HG02588 (cell line): Measurements from ENCODE around the gene PHTF2.
"Not testable (repeated sequence)": the region's sequence is repeated elsewhere in the genome, so short reads cannot be mapped to it uniquely, and the experiment has no call there.

Experiments
- ATAC-seq: cut with Tn5 transposase; IDR thresholded peaks from one replicate; pipeline ENCODE4 v1.9.1; 2021; ENCODE audit warnings: mild to moderate bottlenecking, moderate library complexity; ENCODE audit not compliant: unreplicated experiment

Gene PHTF2

DNA sequence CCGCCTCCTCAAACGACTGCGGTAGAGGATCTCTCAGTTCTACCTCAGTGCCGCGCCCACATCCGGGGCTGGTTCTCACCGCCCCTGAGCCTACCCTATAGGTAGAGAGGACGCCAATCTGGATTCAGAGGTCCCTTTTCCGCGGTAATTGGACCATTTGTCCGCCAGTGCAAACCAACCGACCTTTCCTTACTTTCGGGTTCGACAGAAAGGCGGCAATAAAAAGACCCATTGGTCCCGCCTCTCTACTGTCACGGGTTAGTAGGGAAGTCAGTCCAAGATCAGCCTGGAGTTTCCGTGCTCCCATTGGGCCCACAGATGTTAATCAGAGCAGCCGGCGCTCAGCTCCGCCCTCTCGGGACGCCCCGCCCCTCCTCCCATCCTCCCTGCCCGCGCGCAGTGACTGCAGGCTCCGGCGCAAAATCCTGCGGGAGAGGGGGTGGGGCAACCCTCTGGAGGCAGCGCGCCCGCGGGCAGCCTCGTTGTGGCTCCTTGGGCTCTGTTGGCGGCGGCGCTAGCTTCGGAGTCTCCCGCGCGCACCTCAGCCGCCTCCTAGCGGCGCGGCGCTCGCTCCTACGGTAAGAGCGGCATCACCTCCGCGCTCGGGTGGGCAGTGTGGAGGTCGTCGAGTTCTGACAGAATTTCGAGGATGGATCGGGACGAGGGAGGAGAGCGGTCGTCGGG, at the start of gene PHTF2, which contains the start of gene TMEM60:
PHTF2 (plus strand) TSS at position 380 of the 684 bp plus-strand sequence.
TMEM60 (minus strand) TSS at position 41 of the 684 bp plus-strand sequence. CDS start 4,061 bp downstream, outside the sequence.
- ATAC-seq, result peak; percentile 89

DNA sequence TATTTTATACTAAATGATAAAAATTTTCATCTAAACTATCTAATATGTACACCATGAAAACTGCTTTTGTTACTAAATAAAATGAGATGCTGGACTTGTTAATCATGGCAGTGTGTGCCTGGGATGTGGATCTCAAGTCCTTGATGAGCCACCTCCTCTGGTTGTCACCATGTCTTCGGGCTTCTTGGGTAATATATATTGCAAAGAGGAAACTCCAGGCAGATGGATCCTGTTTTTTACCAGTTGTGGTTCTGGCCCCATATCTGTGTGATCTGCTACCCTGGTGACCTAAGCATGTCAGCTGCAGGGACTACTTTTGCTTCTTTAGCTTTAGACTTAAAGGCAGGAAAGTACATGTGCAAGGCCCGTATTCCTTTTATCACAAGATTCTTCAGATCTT, 46.6 kb upstream of the PHTF2 start:
- ATAC-seq, result no peak

DNA sequence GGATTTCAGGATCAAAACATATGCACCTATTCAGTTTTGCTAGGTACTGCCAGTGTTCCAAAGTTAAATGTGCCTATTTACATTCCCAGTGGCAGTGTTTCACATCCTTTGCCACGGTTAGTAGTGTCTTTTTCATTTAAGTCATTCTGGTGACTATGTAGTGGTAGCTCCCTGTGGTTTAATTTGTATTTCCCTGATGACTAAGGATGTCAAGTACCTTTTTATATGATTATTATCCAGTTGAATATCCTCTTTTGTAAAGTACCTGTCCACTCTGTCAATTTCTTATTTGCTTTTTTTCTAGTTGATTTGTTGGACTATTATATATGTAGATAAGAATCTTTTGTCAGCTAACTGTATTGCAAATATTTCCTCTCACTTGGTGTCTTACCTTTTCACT, 45.4 kb upstream of the PHTF2 start:
- no peak for ATAC-seq

DNA sequence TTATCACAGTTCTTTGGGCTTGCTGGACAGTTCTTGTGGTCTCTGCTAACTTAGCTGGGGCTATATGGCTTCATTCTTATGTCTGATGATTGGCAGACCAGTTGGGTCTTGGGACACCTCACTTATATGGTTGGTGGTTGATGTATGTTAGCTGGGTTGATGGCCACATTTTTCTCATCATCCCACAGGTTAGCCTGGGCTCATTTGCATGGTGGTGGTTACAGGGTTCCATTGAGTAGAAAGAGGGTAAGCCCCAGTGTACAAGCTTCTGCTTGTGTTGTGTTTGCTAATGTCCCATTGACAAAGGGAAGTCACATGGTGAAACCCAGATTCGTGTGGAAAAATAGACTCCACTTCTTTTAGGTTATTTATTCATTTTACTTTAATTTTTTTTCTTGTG, 41.0 kb upstream of the PHTF2 start:
- ATAC-seq, result peak; percentile 96

DNA sequence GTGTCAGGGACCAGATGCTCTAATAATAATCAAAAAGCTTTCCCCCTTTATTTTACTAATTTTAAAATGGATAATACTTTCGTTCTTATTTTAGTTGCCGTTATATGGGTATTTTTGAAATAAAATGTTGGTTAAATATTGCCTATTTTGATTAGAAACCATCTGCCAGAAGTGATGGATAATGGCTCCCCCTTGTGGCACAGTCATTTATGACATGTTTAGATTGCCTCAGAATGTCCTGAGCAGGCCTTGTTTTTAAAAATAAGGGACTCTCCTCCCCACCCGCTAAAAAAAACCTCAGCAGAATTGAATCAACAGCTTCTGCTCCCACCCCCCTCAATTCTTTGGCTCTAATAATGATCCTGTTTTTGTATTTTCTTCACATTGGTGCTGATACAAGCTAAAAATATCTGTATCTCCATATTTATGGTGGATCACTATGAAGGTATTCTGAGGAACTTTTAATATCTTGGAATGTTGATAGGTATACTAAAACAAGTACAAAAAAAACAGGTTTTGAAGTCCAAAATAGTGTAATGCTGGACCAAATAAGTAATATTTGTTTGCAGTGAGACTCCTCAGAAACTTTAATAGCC, 39.2 kb upstream of the PHTF2 start:
- no peak for ATAC-seq

DNA sequence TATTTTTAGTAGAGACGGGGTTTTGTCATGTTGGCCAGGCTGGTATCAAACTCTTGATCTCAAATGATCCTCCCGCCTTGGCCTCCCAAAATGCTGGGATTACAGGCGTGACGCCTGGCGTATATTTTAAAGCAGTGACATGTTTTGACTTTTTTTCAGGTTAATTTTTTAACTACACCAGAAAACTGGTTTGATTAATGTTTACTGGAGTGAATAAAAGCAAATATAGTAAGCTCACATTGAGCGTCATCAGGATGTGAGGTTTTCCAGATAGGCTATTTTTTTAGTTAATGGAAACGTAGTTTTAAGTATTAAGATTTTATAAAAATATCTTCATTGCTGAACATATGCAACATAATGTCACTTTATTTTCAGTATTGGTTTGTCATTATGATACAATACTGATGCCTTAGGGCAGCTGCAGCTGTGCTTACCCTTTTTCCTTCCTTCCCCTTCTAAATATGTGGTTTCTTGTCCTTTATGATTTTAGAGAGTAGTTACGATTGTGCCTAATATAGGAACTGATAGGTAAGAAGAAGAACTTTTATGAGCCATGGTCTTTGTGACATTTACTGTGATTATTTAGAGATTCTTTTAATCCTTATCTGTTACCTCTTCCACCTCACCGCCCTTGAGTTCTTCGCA, 37.6 kb upstream of the PHTF2 start:
- no peak for ATAC-seq

DNA sequence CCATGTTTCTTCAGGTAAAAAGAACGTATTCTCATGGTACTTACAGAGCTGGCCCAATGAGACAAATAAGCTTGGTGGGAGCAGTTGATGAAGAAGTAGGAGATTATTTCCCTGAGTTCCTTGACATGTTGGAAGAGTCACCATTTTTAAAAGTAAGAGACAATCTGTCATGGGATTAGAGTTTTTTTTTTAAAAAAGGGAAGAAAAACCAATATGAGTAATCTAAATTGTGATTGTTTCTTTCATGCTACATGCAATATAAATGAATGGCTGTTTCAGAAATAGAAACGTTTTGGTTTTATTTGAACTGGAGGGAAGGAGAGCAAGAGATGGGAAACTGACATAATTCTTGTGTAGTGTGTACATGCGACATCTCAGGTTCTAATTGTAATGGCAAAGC, 33.1 kb upstream of the PHTF2 start:
- no peak for ATAC-seq

DNA sequence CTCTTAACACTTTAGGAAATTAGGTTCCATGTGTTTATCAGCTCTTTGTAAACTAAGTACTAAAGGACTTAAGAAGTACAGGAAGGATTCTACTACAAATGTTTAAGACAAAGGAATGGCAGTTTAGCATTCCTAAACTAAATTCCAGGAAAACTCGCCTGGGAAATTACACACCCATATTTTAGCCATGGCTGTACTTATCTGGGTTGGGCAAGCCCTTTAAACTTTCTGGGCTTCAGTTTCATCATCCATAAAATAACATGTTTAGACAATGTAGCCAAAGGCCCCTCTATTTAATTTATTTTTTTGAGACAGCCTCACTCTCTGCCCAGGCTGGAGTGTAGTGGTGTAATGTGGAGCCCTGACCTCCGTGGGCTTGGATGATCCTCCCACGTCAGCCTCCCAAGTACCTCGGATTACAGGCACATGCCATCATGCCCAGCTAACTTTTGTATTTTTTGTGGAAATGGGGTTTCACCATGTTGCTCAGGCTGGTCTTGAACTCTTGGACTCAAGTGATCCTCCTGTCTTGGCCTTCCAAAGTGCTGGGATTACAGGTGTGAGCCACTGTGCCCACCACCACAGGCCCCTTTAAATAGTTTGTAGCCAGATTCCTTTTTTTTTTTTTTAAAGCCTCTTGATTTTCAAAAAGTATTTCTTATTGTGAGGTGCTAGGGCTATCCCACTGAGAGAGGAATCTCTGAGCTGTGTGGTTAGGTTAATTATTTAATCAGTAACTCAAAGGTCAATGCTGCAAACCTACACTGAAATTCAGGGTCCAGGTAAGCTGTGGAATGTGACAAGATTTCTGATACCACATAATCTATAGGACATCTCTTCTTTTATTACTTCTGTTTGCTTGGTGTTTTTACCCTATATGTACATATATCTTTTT, 32.4 kb upstream of the PHTF2 start:
- ATAC-seq, result no peak

DNA sequence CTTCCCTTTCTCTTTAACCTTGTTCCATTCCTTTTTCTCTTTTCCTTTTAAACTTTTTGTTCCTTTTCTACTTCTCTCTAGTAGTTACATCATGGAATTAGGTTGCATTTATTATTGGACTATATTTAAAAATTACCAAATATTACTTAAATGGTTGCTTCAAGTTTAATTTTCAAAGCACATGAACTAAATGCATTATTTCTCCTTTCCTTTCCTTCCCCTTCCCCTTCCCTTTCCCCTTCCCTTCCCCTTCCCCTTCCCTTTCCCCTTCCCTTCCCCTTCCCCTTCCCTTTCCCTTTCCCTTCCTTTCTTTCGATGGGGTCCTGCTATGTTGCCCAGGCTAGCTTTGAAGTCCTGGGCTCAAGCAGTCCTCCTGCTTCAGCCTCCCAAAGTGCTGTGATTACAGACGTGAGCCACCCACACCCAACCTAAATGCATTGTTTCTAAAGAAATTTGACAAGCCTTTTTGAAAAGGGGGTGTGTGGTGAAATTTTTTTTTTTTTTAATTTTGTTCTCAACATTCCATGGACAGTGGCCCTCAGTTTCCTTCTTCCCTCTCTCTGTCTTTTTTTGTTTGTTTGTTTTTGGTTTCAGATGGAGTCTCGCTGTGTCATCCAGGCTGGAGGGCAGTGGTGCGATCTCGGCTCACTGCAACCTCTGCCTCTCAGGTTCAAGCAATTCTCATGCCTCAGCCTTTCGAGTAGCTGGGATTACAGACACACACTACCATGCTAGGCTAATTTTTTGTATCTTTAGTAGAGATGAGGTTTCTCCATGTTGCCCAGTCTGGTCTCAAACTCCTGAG, 31.6 kb upstream of the PHTF2 start:
- no peak for ATAC-seq

DNA sequence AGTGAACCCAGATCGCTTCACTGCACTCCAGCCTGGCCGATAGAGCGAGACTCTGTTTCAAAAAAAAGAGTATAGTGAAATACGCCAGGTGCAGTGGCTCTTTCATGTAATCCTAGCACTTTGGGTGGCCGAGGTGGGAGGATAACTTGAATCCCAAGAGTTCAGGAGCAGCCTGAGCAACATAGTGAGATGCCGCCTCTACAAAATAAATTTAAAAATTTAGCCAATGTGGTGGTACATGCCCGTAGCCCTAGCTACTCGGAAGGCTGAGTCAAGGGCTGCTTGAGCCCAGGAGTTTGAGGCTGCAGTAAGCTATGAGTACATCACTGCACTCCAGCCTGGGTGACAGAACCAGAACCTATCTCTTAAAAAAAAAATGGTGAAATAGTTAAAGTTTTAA, 28.3 kb upstream of the PHTF2 start:
- ATAC-seq, result no peak

DNA sequence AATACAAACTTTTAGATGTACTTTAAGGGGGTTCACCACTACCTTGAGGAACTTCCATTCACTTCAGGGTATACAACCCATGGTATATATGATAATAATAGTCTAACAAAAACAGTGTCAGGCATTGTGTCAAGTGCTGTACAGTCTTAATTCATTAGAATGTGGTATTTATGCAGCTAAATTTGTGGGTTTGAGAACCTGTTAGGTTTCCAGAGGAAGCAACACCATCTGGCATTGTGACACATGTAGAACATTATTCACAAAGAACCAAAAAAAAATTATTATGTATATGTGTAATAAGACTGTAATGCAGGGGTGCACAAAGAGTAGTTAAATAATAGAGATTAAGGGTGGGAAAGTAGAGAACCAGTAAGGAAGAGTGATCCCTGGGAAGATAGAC, 26.7 kb upstream of the PHTF2 start:
- ATAC-seq, result no peak

DNA sequence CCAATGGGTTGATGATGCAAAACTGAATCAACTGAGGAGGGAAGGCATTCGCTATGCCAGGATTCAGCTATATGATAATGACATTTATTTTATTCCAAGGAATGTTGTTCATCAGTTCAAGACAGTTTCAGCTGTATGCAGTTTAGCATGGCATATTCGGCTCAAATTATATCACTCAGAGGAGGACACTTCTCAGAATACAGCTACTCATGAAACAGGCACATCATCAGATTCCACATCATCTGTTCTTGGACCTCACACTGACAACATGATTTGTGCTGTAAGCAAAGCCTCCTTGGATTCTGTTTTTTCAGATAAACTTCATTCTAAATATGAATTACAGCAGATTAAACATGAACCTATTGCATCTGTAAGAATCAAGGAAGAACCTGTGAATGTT, 20.0 kb upstream of the PHTF2 start:
- no peak for ATAC-seq

DNA sequence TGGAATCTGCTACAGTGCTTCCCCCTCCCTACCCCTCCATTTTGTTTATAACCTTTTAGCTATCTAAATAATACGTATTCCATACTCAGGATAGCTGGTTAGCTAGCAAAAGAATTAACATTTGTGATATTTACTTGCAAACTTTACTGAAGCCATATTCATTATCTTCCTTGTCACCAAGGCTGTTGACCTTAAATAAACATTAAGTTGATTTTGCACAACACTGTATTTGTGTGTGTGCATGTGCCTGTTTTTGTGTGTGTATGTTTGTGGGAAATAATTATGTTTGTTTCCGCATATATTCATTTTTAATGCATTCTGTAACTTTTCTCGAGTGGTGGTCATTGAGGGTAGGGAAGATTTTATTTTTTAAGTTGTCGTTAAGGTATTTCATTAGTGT, 16.2 kb upstream of the PHTF2 start:
- ATAC-seq, result no peak

DNA sequence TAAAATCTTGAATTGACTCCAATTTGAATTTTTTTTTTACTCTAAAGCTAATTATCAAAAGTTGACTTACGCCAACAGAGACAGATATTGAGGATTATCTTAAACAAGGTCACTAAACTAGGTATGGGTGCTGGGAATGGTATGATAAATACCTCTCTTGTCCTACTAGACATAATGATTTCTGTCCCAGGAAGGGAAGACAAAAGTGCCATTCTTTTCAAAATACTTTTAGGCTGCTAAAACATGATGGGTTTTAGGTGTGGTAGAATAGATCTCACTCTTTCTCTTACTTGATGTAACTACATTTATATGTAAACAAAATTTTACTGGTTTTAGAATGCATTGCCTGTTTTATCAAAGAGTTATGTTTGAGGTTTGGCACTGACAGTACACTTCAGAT, 15.5 kb upstream of the PHTF2 start:
- ATAC-seq, result no peak

DNA sequence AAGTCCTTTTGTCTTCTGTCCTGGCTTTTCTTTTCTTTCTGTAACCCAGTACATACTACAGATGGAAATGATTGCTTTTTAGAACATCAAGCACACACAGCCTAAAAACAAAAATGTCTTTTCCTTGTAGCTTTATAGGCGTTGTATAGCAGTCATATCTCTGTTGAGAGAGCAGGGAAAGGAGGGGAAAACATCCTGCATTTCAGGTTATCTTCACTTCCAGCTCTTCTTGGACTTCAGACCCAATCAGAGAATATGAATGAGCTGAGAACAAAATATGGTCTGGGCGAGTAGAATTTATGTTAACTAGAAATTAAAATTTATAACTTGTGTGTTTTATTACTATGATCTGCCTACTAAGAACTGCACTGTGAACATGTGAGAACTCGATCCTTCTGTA, 15.0 kb upstream of the PHTF2 start:
- ATAC-seq, result no peak

DNA sequence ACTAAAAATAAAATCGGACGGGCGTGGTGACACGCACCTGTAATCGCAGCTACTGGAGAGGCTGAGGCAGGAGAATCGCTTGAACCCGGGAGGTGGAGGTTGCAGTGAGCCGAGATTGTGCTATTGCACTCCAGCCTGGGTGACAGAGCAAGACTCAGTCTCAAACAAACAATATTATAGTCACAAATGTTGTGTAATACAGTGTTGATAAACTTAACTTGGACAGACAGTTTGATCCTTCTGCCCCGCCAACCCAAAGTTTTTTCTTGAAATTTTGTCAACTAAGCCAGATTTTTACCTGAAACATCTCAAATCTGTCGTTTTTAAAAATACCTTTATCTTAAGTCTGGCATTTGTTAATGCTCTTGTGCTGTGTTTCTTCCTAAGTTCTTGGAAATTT, 14.1 kb upstream of the PHTF2 start:
- not testable (repeated sequence) for ATAC-seq

DNA sequence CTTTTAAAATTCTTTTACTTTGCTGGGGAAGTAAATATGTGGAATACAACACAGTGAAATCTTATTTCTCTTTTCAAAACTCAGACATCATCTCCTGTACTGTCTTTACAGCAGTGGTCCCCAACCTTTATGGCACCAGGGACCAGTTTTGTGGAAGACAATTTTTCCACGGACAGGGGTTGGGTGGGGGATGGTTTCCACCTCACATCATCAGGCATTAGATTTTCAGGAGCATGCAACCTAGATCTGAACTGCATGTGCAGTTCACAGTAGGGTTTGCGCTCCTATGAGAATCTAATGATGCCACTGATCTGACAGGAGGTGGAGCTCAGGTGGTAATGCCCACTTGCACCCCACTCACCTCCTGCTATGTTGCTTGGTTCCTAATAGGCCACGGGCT, 12.6 kb upstream of the PHTF2 start:
- no peak for ATAC-seq

DNA sequence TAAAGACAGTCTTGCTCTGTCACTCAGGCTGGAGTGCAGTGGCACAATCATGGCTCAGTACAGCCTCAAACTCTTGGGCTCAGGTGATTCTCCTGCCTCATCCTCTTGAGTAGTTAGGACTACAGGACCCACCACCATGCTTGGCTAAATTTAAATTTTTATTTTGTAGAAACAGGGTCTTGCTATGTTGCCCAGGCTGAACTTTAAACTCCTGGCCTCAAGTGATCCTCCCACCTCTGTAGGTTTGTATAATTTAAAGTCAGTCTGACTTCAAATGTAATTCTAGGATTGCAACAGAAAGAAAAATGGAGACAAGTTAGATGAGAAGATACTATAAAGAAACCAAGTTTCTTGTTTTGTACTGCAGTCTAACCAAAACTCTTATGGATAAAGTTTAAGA, 11.8 kb upstream of the PHTF2 start:
- ATAC-seq, result no peak

DNA sequence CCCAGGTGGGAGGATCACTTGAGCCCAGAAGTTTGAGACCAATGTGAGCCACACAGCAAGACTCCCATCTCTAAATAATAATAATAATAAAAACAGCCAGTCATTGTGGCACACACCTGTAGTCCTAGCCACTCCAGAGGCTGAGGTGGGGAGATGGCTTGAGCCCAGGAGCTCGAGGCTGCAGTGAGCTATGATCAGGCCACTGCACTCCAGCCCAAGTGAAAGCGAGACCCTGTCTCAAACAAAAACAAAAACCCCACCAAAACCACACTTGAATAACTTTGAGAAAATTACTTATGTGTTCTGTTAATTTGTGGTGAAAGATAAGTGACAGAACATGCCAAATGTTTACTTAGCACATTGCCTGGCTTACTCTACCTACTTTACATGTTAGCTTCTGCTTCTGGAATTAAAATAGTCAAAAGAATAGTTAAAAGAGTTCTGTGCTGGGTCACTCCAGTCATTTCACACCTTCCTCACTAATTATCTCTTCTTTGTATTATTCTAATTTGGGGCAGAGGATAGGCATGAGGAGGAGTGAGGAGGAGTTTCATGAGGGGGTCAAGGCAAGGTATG, 10.2 kb upstream of the PHTF2 start:
- no peak for ATAC-seq

DNA sequence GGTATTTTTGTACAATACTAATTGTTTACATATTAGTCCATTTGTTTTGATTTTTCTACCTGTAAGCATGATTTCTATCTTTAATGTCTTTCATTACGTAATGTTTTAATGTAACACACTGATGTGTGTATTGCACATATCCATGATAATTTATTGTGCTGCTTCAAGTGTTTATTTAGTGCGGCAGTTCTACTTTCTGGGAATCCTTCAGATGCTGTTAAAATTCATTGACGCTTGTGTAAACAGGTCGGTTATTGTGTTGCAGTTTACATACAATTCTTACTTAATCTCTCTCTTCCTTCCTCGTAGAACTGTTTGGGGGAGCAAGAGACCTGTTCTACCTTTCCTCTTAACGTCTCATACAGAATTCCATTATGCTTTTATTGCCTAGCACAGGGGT, 7.2 kb upstream of the PHTF2 start:
- ATAC-seq, result no peak
